H9 (cell line): ENCODE results near the gene ARHGAP10. TPM values are rescaled to one million over a fixed set of nuclear protein-coding genes. Genes with fewer than 3 reads are reported as not detected.

Experiments used
- DNase-seq: peaks from one replicate; pipeline ENCODE4 v3.0.0-alpha.2; 2017
- H2AFZ ChIP-seq: one replicate; pipeline ENCODE4 v1.6.1; 2013; ENCODE audit warnings: mild to moderate bottlenecking, low read length, control low read depth, moderate library complexity
- H2AK5ac ChIP-seq: 2 replicates; pipeline ENCODE4 v1.6.1; 2013; ENCODE audit warnings: low read length, control low read depth, mixed read lengths; ENCODE audit not compliant: insufficient read length
- H2BK120ac ChIP-seq: one replicate; pipeline ENCODE4 v1.6.1; 2013; ENCODE audit warnings: low read depth, mild to moderate bottlenecking, low read length, control low read depth, inconsistent platforms; ENCODE audit not compliant: poor library complexity, severe bottlenecking
- H2BK12ac ChIP-seq: 2 replicates; pipeline ENCODE4 v1.6.1; 2013; ENCODE audit warnings: low read length, control low read depth, mixed read lengths, low read depth; ENCODE audit not compliant: insufficient read length
- H2BK15ac ChIP-seq: 2 replicates; pipeline ENCODE4 v1.6.1; 2013; ENCODE audit warnings: low read depth, low read length, control low read depth
- H2BK20ac ChIP-seq: one replicate; pipeline ENCODE4 v1.6.1; 2013; ENCODE audit warnings: low read depth, mild to moderate bottlenecking, low read length, control low read depth, inconsistent platforms; ENCODE audit not compliant: poor library complexity, severe bottlenecking
- H2BK5ac ChIP-seq: 2 replicates; pipeline ENCODE4 v1.6.1; 2013; ENCODE audit warnings: low read length, control low read depth, mixed read lengths; ENCODE audit not compliant: insufficient read length
- H3K14ac ChIP-seq: 2 replicates; pipeline ENCODE4 v1.6.1; 2013; ENCODE audit warnings: low read length, control low read depth; ENCODE audit not compliant: insufficient read depth
- H3K18ac ChIP-seq: 2 replicates; pipeline ENCODE4 v1.6.1; 2013; ENCODE audit warnings: low read depth, mild to moderate bottlenecking, mixed read lengths, low read length, control low read depth; ENCODE audit not compliant: insufficient read length
- H3K23ac ChIP-seq: 2 replicates; pipeline ENCODE4 v1.6.1; 2013; ENCODE audit warnings: low read length, control low read depth, mixed read lengths, low read depth; ENCODE audit not compliant: insufficient read length
- H3K23me2 ChIP-seq: 2 replicates; pipeline ENCODE4 v1.6.1; 2013; ENCODE audit warnings: low read depth, mild to moderate bottlenecking, mixed read lengths, low read length, control low read depth; ENCODE audit not compliant: insufficient read length, poor library complexity, severe bottlenecking
- H3K27ac ChIP-seq: 2 replicates; pipeline ENCODE4 v1.5.1; 2013; ENCODE audit warnings: low read length, control low read depth, mixed read lengths, low read depth; ENCODE audit not compliant: insufficient read length
- H3K27me3 ChIP-seq: 2 replicates; pipeline ENCODE4 v1.6.1; 2013; ENCODE audit warnings: low read length, control low read depth, inconsistent platforms; ENCODE audit not compliant: insufficient read depth
- H3K4ac ChIP-seq: 2 replicates; pipeline ENCODE4 v1.6.1; 2013; ENCODE audit warnings: low read depth, mild to moderate bottlenecking, control low read depth, inconsistent platforms, low read length, moderate library complexity
- H3K4me1 ChIP-seq: 2 replicates; pipeline ENCODE4 v1.6.1; 2013; ENCODE audit warnings: low read length, control low read depth, inconsistent platforms; ENCODE audit not compliant: insufficient read depth
- H3K4me2 ChIP-seq: 2 replicates; pipeline ENCODE4 v1.6.1; 2013; ENCODE audit warnings: low read length, control low read depth, mixed read lengths; ENCODE audit not compliant: insufficient read length, insufficient read depth
- H3K56ac ChIP-seq: 2 replicates; pipeline ENCODE4 v1.6.1; 2013; ENCODE audit warnings: low read depth, mild to moderate bottlenecking, mixed read lengths, low read length, control low read depth; ENCODE audit not compliant: insufficient read length
- H3K79me1 ChIP-seq: 2 replicates; pipeline ENCODE4 v1.6.1; 2013; ENCODE audit warnings: low read depth, mild to moderate bottlenecking, moderate library complexity, low read length, control low read depth, inconsistent platforms; ENCODE audit not compliant: insufficient read depth, poor library complexity, severe bottlenecking
- H3K79me2 ChIP-seq: 2 replicates; pipeline ENCODE4 v1.6.1; 2013; ENCODE audit warnings: low read length, control low read depth, inconsistent platforms; ENCODE audit not compliant: insufficient read depth
- H3K9ac ChIP-seq: 2 replicates; pipeline ENCODE4 v1.6.1; 2013; ENCODE audit warnings: low read length, control low read depth, mixed read lengths; ENCODE audit not compliant: insufficient read length; ENCODE audit errors: extremely low read depth
- H3K9me3 ChIP-seq: one replicate; pipeline ENCODE4 v1.6.1; 2013; ENCODE audit warnings: low read depth, low read length, inconsistent platforms; ENCODE audit not compliant: control insufficient read depth
- H3T11ph ChIP-seq: one replicate; pipeline ENCODE4 v1.6.1; 2013; ENCODE audit warnings: mild to moderate bottlenecking, low read length, control low read depth, inconsistent platforms
- H4K20me1 ChIP-seq: one replicate; pipeline ENCODE4 v1.6.1; 2013; ENCODE audit not compliant: control insufficient read depth, insufficient read length, insufficient read depth
- H4K5ac ChIP-seq: 2 replicates; pipeline ENCODE4 v1.6.1; 2013; ENCODE audit warnings: low read depth, mild to moderate bottlenecking, mixed read lengths, low read length, control low read depth; ENCODE audit not compliant: insufficient read length
- H4K8ac ChIP-seq: replicated peaks from 2 replicates; pipeline ENCODE4 v1.6.1; 2013; ENCODE audit warnings: low read length, control low read depth, mixed read lengths, low read depth; ENCODE audit not compliant: insufficient read length
- H4K91ac ChIP-seq: 2 replicates; pipeline ENCODE4 v1.6.1; 2013; ENCODE audit warnings: low read depth, mild to moderate bottlenecking, moderate library complexity, mixed read lengths, low read length, control low read depth; ENCODE audit not compliant: insufficient read length
- H3K27ac Mint-ChIP-seq, 3 experiments: 2 replicates in 2 of 3; 3 replicates in 1 of 3; pipeline ENCODE4 v1.8.0; 2020 to 2021; ENCODE audit warnings: mixed read lengths in 3 of 3, mild to moderate bottlenecking in 1 of 3, moderate library complexity in 1 of 3
- H3K27me3 Mint-ChIP-seq: 2 replicates; pipeline ENCODE4 v1.8.0; 2021; ENCODE audit warnings: low read depth, mild to moderate bottlenecking, moderate library complexity, mixed read lengths
- H3K36me3 Mint-ChIP-seq, 3 experiments: 2 replicates in 2 of 3; 3 replicates in 1 of 3; pipeline ENCODE4 v1.8.0; 2020 to 2021; ENCODE audit warnings: low read depth in 3 of 3, mixed read lengths in 3 of 3; ENCODE audit not compliant: insufficient read depth in 1 of 3
- H3K4me1 Mint-ChIP-seq, 2 experiments: 2 replicates each; pipeline ENCODE4 v1.8.0; 2020; ENCODE audit warnings: mixed read lengths in 2 of 2
- H3K4me3 Mint-ChIP-seq, 2 experiments: 2 replicates in 1 of 2; 3 replicates in 1 of 2; pipeline ENCODE4 v1.8.0; 2020 to 2021; ENCODE audit warnings: mild to moderate bottlenecking in 2 of 2, mixed read lengths in 2 of 2, moderate library complexity in 1 of 2
- H3K9me3 Mint-ChIP-seq, 2 experiments: 2 replicates in 1 of 2; 3 replicates in 1 of 2; pipeline ENCODE4 v1.8.0; 2020; ENCODE audit warnings: mild to moderate bottlenecking in 2 of 2, mixed read lengths in 2 of 2, moderate library complexity in 1 of 2
- CTCF ChIP-seq: fragments of 200-600 bp; sonication (generic); conservative IDR thresholded peaks from 3 replicates; pipeline ENCODE4 v1.8.0; 2021; ENCODE audit warnings: antibody characterized with exemption, mild to moderate bottlenecking
- WGBS: extraction: QIAGEN DNeasy Blood & Tissue Kit; methylation state at CpG from one replicate; pipeline ENCODE4 v1.1.7; 2013; ENCODE audit warnings: missing lambda C conversion rate, low lambda C conversion rate, mixed read lengths; ENCODE audit not compliant: insufficient read length; ENCODE audit errors: extremely low coverage; 5-methylcytosine and 5-hydroxymethylcytosine counted together
- total RNA-seq: library from RNA; stranded (reverse); gene quantifications from 2 replicates; pipeline ENCODE4 v1.2.1, GENCODE V29; 2021

The ARHGAP10 gene
- total RNA-seq, 1 experiment from 2014 or later: 7.8 TPM

GRCh38 chr4:147855571-147856009, 123.7 kb downstream of the ARHGAP10 start:
- Mint-ChIP-seq H3K36me3 (0 out of 7 replicates have a peak, but pooled peaks cover 0 to under 1% (median 0%) of the 10 kb centered on the region in 3 experiments), H3K9me3 (no peaks in the 10 kb centered on the region; a peak in 1 of 5 replicates), H3K4me1 (peaks cover 12 to 13% of the 10 kb centered on the region in 2 experiments), H3K27me3 (no peaks in the 10 kb centered on the region), H3K4me3 (no peak overlapping the region), H3K27ac (no peak overlapping the region; a peak in 1 of 7 replicates)
- no peak overlapping the region for H2BK15ac ChIP-seq
- H2AFZ ChIP-seq: no peak overlapping the region
- no peaks in the 10 kb centered on the region; the same call in 1 of the 2 replicates for H3K27me3 ChIP-seq
- H3K4ac ChIP-seq: no peak overlapping the region
- no peak overlapping the region for H3K56ac ChIP-seq
- no peak for DNase-seq
- H4K20me1 ChIP-seq: no peaks in the 10 kb centered on the region
- H3K4me1 ChIP-seq: no peaks in the 10 kb centered on the region
- no peak overlapping the region for H3K14ac ChIP-seq
- H4K91ac ChIP-seq: no peak overlapping the region
- H3K27ac ChIP-seq: no peak overlapping the region
- TF ChIP-seq CTCF: no peak
- no peak overlapping the region for H2BK5ac ChIP-seq
- H2BK12ac ChIP-seq: no peak overlapping the region
- no peak overlapping the region for H4K5ac ChIP-seq
- no peak overlapping the region for H3K4me2 ChIP-seq
- H2BK20ac ChIP-seq: no peak overlapping the region
- no peak overlapping the region for H2BK120ac ChIP-seq
- H2AK5ac ChIP-seq: no peak overlapping the region
- no peak overlapping the region for H3K9ac ChIP-seq
- no peaks in the 10 kb centered on the region for H3K79me1 ChIP-seq
- no CpG with 5 or more reads among the region's 1 CpG for WGBS
- no peak overlapping the region for H4K8ac ChIP-seq
- no peaks in the 10 kb centered on the region for H3K79me2 ChIP-seq
- H3K23me2 ChIP-seq: no peaks in the 10 kb centered on the region
- H3K23ac ChIP-seq: no peak overlapping the region
- H3T11ph ChIP-seq: no peak overlapping the region
- no peak overlapping the region for H3K18ac ChIP-seq
- no peaks in the 10 kb centered on the region for H3K9me3 ChIP-seq
